CD14-positive monocyte (primary cell): ENCODE results near the gene SLC38A10. TPM values are rescaled to one million over a fixed set of nuclear protein-coding genes. Genes with fewer than 3 reads are reported as not detected.

ENCODE experiments used
- DNase-seq, 3 donors: peaks; one replicate each; pipeline ENCODE4 v3.0.0-alpha.2; 2011 to 2022
- H2AFZ ChIP-seq: 2 replicates; pipeline ENCODE4 v1.6.0; 2012; ENCODE audit warnings: mild to moderate bottlenecking, low read depth, low read length, inconsistent platforms; ENCODE audit not compliant: insufficient read depth, poor library complexity, severe bottlenecking
- H3K27ac ChIP-seq, 2 donors: 1 replicate in 1 of 2; 2 replicates in 1 of 2; pipeline ENCODE4 v1.5.1; 2012 to 2013; ENCODE audit warnings: low read length in 2 of 2, control low read depth in 1 of 2, inconsistent platforms in 1 of 2, low read depth in 1 of 2, mild to moderate bottlenecking in 1 of 2
- H3K27me3 ChIP-seq, 2 donors: one replicate each; pipeline versions ENCODE4 v1.6.0 to v1.6.1; 2011 to 2013; ENCODE audit warnings: low read length in 2 of 2; ENCODE audit not compliant: control insufficient read depth in 2 of 2, insufficient read depth in 2 of 2
- H3K36me3 ChIP-seq, 2 donors: replicated peaks in 1 of 2; 1 replicate in 1 of 2; 2 replicates in 1 of 2; pipeline versions ENCODE4 v1.5.1 to v1.6.1; 2012 to 2013; ENCODE audit warnings: low read length in 2 of 2, control low read depth in 1 of 2, inconsistent platforms in 1 of 2, mild to moderate bottlenecking in 1 of 2; ENCODE audit not compliant: insufficient read depth in 2 of 2, control insufficient read depth in 1 of 2
- H3K4me1 ChIP-seq, 2 donors: 1 replicate in 1 of 2; 2 replicates in 1 of 2; pipeline versions ENCODE4 v1.5.1 to v1.6.1; 2012 to 2013; ENCODE audit warnings: low read length in 2 of 2, control low read depth in 1 of 2, inconsistent platforms in 1 of 2, mild to moderate bottlenecking in 1 of 2, moderate library complexity in 1 of 2; ENCODE audit not compliant: insufficient read depth in 2 of 2, control insufficient read depth in 1 of 2
- H3K4me2 ChIP-seq: replicated peaks from 2 replicates; pipeline ENCODE3; 2012; ENCODE audit warnings: low read length, moderate library complexity, mild to moderate bottlenecking; ENCODE audit not compliant: poor library complexity, severe bottlenecking; ENCODE audit errors: extremely low read depth
- H3K4me3 ChIP-seq, 3 experiments: fragments of 200-600 bp in 1 of 3; sonication (generic) in 1 of 3; replicated peaks in 1 of 3; 1 replicate in 2 of 3; 2 replicates in 1 of 3; pipeline ENCODE4 v1.5.1; 2011 to 2013; ENCODE audit warnings: low read length in 3 of 3, mild to moderate bottlenecking in 3 of 3, control low read depth in 2 of 3, low read depth in 2 of 3, inconsistent platforms in 1 of 3, moderate library complexity in 1 of 3
- H3K79me2 ChIP-seq: 2 replicates; pipeline ENCODE4 v1.6.0; 2012; ENCODE audit warnings: mild to moderate bottlenecking, control low read depth, inconsistent platforms, low read length, moderate library complexity; ENCODE audit not compliant: insufficient read depth
- H3K9ac ChIP-seq: 2 replicates; pipeline ENCODE4 v1.6.0; 2017; ENCODE audit warnings: low read length, mild to moderate bottlenecking; ENCODE audit not compliant: insufficient read depth, poor library complexity, severe bottlenecking
- H3K9me3 ChIP-seq, 2 donors: replicated peaks in 1 of 2; 1 replicate in 1 of 2; 2 replicates in 1 of 2; pipeline versions ENCODE4 v1.5.1 to v1.6.1; 2012 to 2013; ENCODE audit warnings: low read length in 2 of 2, control low read depth in 1 of 2; ENCODE audit not compliant: control insufficient read depth in 1 of 2, insufficient read depth in 1 of 2
- H4K20me1 ChIP-seq: 2 replicates; pipeline ENCODE4 v1.6.0; 2012; ENCODE audit warnings: mild to moderate bottlenecking, low read length, control low read depth, moderate library complexity; ENCODE audit not compliant: insufficient read depth
- H3K27ac Mint-ChIP-seq, 7 donors: one replicate each; pipeline ENCODE4 v1.8.0; 2020; ENCODE audit warnings: mild to moderate bottlenecking in 7 of 7, mixed read lengths in 7 of 7, moderate library complexity in 6 of 7, inconsistent platforms in 2 of 7
- H3K27me3 Mint-ChIP-seq, 3 donors: one replicate each; pipeline ENCODE4 v1.8.0; 2021 to 2022; ENCODE audit warnings: low read depth in 3 of 3, mild to moderate bottlenecking in 3 of 3, mixed read lengths in 3 of 3, moderate library complexity in 3 of 3, inconsistent platforms in 1 of 3
- H3K36me3 Mint-ChIP-seq, 2 donors: one replicate each; pipeline ENCODE4 v1.8.0; 2020; ENCODE audit warnings: mixed read lengths in 2 of 2, inconsistent platforms in 1 of 2, mild to moderate bottlenecking in 1 of 2
- H3K4me1 Mint-ChIP-seq: one replicate; pipeline ENCODE4 v1.8.0; 2020; ENCODE audit warnings: mild to moderate bottlenecking, mixed read lengths
- H3K4me3 Mint-ChIP-seq, 2 donors: one replicate each; pipeline ENCODE4 v1.8.0; 2020; ENCODE audit warnings: mild to moderate bottlenecking in 2 of 2, mixed read lengths in 2 of 2, moderate library complexity in 1 of 2
- H3K9me3 Mint-ChIP-seq, 7 donors: one replicate each; pipeline ENCODE4 v1.8.0; 2020 to 2022; ENCODE audit warnings: mixed read lengths in 7 of 7, mild to moderate bottlenecking in 6 of 7, moderate library complexity in 6 of 7, inconsistent platforms in 2 of 7
- CTCF ChIP-seq: fragments of 200-600 bp; IDR thresholded peaks from one replicate; pipeline ENCODE4 v1.8.0; 2022; ENCODE audit warnings: antibody characterized with exemption, mild to moderate bottlenecking
- WGBS: methylation state at CpG from one replicate; pipeline ENCODE4 v1.1.5; 2013; ENCODE audit warnings: missing lambda C conversion rate; ENCODE audit not compliant: insufficient coverage; 5-methylcytosine and 5-hydroxymethylcytosine counted together
- intact Hi-C, 2 donors: fragments of 100-400 bp; cut with micrococcal nuclease; formaldehyde crosslinking; loops; one replicate each; pipeline versions ENCODE4 v1.15.0 to v1.15.1; 2023
- polyA plus RNA-seq, 3 donors: library from polyadenylated mRNA; depleted of rRNA in 1 of 3; unstranded in 2 of 3; stranded (reverse) in 1 of 3; fragments of 300-500 nt in 2 of 3; fragments of >200 nt in 1 of 3; fragmentation: Illumina TruSeq in 2 of 3; gene quantifications; 1 replicate in 2 of 3; 2 replicates in 1 of 3; pipeline ENCODE4 v1.2.3, GENCODE V29; 2012 to 2021

Gene SLC38A10
- polyA plus RNA-seq, 3 donors = 50.8 to 76.1 (median 68.4) TPM

GRCh38 chr17:81250286-81251093, 44.6 kb downstream of the SLC38A10 start:
- Histone ChIP-seq H3K4me2 (no peak overlapping the region), H3K4me3 (no peak overlapping the region), H3K27me3 (no peaks in the 10 kb centered on the region), H3K36me3 (peaks cover 58 to 69% of the 10 kb centered on the region in 2 donors), H3K9me3 (no peaks in the 10 kb centered on the region), H3K79me2 (peaks cover 22% of the 10 kb centered on the region), H3K4me1 (peaks cover 11 to 12% of the 10 kb centered on the region in 2 donors), H2AFZ (no peak overlapping the region), H4K20me1 (peaks cover 79% of the 10 kb centered on the region), H3K9ac (no peak overlapping the region), H3K27ac (no peak overlapping the region)
- intact Hi-C loops = loop anchor here (1.0 to 5.0 kb wide), 2 partner anchors 350 to 352 kb away; no protein-coding TSS in a partner anchor
- no peak for TF ChIP-seq CTCF
- no peak overlapping the region for H3K4me3 Mint-ChIP-seq
- H3K4me1 Mint-ChIP-seq = peaks cover 17% of the 10 kb centered on the region
- 97% methylated on average over 31 of the region's 31 CpGs for WGBS
- no peaks in the 10 kb centered on the region for H3K27me3 Mint-ChIP-seq
- peaks cover 50 to 74% of the 10 kb centered on the region in 2 donors for H3K36me3 Mint-ChIP-seq
- DNase-seq = no peak
- peaks cover 0 to 5% (median 0%) of the 10 kb centered on the region in 7 donors for H3K9me3 Mint-ChIP-seq
- H3K27ac Mint-ChIP-seq = no peak overlapping the region

- TF ChIP-seq CTCF = no peak
- Histone ChIP-seq H3K4me2 (no peak overlapping the region), H3K4me1 (peaks cover under 1 to 1% of the 10 kb centered on the region in 2 donors), H3K9ac (no peak overlapping the region), H3K27me3 (no peaks in the 10 kb centered on the region), H4K20me1 (peaks cover 79% of the 10 kb centered on the region), H3K4me3 (no peak overlapping the region), H3K79me2 (peaks cover 19% of the 10 kb centered on the region), H3K36me3 (peaks cover 58 to 80% of the 10 kb centered on the region in 2 donors), H3K27ac (no peak overlapping the region), H3K9me3 (no peaks in the 10 kb centered on the region), H2AFZ (no peak overlapping the region)
- WGBS = 99% methylated on average over 15 of the region's 15 CpGs
- H3K4me3 Mint-ChIP-seq = no peak overlapping the region
- H3K36me3 Mint-ChIP-seq = peaks cover 58 to 84% of the 10 kb centered on the region in 2 donors
- DNase-seq = peak in 1 of 3 donors; percentile 41
- no peak overlapping the region for H3K27ac Mint-ChIP-seq
- intact Hi-C loops = loop anchor here in 1 of 2 donors (5.0 kb wide), 1 partner anchor 353 kb away; no protein-coding TSS in a partner anchor
- H3K4me1 Mint-ChIP-seq = peaks cover 7% of the 10 kb centered on the region
- H3K9me3 Mint-ChIP-seq = peaks cover 0 to 5% (median 0%) of the 10 kb centered on the region in 7 donors
- H3K27me3 Mint-ChIP-seq = no peaks in the 10 kb centered on the region
Observed at GRCh38 chr17:81249223-81250040, 45.7 kb downstream of the SLC38A10 start.
